Endodermal cell (in vitro differentiated cells): ENCODE measurements around the gene NCAM1. TPM values are rescaled to one million over a fixed set of nuclear protein-coding genes. Genes with fewer than 3 reads are reported as not detected.

Experiments
- DNase-seq: peaks from one replicate; pipeline ENCODE4 v3.0.0-alpha.2; 2017
- H3K27ac ChIP-seq: 2 replicates; pipeline ENCODE4 v1.5.1; 2013; ENCODE audit warnings: mild to moderate bottlenecking, low read depth, low read length, moderate library complexity
- H3K27me3 ChIP-seq: 2 replicates; pipeline ENCODE4 v1.6.1; 2013; ENCODE audit warnings: mild to moderate bottlenecking, low read length, moderate library complexity; ENCODE audit not compliant: insufficient read depth, control insufficient read depth, poor library complexity, severe bottlenecking
- H3K36me3 ChIP-seq: 2 replicates; pipeline ENCODE4 v1.7.0; 2013; ENCODE audit warnings: mild to moderate bottlenecking, low read length, moderate library complexity; ENCODE audit not compliant: control insufficient read depth, insufficient read depth
- H3K4me1 ChIP-seq: one replicate; pipeline ENCODE4 v1.7.0; 2013; ENCODE audit warnings: low read length; ENCODE audit not compliant: control insufficient read depth, insufficient read depth
- H3K4me3 ChIP-seq: 2 replicates; pipeline ENCODE4 v1.5.1; 2013; ENCODE audit warnings: mild to moderate bottlenecking, low read length, moderate library complexity
- H3K9ac ChIP-seq: 2 replicates; pipeline ENCODE4 v1.6.1; 2013; ENCODE audit warnings: mild to moderate bottlenecking, low read length, moderate library complexity; ENCODE audit not compliant: poor library complexity, severe bottlenecking; ENCODE audit errors: extremely low read depth
- H3K9me3 ChIP-seq: 2 replicates; pipeline ENCODE4 v1.6.1; 2013; ENCODE audit warnings: mild to moderate bottlenecking, low read length, moderate library complexity; ENCODE audit not compliant: control insufficient read depth
- H3K27ac Mint-ChIP-seq: 2 replicates; pipeline ENCODE4 v1.8.0; 2020; ENCODE audit warnings: mixed read lengths
- H3K27me3 Mint-ChIP-seq: 2 replicates; pipeline ENCODE4 v1.8.0; 2021; ENCODE audit warnings: mild to moderate bottlenecking, mixed read lengths; ENCODE audit not compliant: insufficient read depth
- H3K36me3 Mint-ChIP-seq: 2 replicates; pipeline ENCODE4 v1.8.0; 2020; ENCODE audit warnings: low read depth, mixed read lengths
- H3K4me1 Mint-ChIP-seq: 2 replicates; pipeline ENCODE4 v1.8.0; 2020; ENCODE audit warnings: mixed read lengths
- H3K4me3 Mint-ChIP-seq: 2 replicates; pipeline ENCODE4 v1.8.0; 2020; ENCODE audit warnings: mild to moderate bottlenecking, moderate library complexity, mixed read lengths
- H3K9me3 Mint-ChIP-seq: 2 replicates; pipeline ENCODE4 v1.8.0; 2020; ENCODE audit warnings: mild to moderate bottlenecking, mixed read lengths
- CTCF ChIP-seq: fragments of 200-600 bp; sonication (generic); conservative IDR thresholded peaks from 2 replicates; pipeline ENCODE4 v1.5.0; 2021; ENCODE audit warnings: antibody characterized with exemption, mild to moderate bottlenecking
- WGBS, 2 experiments: methylation state at CpG; one replicate each; pipeline versions ENCODE4 v1.1.5 to v1.1.7; 2013; ENCODE audit warnings: missing lambda C conversion rate in 2 of 2, mixed read lengths in 1 of 2; ENCODE audit not compliant: insufficient coverage in 1 of 2, insufficient read length in 1 of 2; 5-methylcytosine and 5-hydroxymethylcytosine counted together
- total RNA-seq, 2 donors: library from RNA; stranded (reverse); fragmentation: NEBNext Ultra II Directional in 1 of 2; extraction: Animal tissue kit (Norgen Biotek cat#: 25700) in 1 of 2; gene quantifications; 2 replicates in 1 of 2; 3 replicates in 1 of 2; pipeline ENCODE4 v1.2.1, GENCODE V29; 2021

NCAM1 gene
- total RNA-seq, 2 donors from 2014 or later = 1.6 to 2.9 TPM

- Mint-ChIP-seq H3K27ac (no peak overlapping the region), H3K4me3 (no peak overlapping the region), H3K9me3 (no peaks in the 10 kb centered on the region), H3K4me1 (peaks cover 6% of the 10 kb centered on the region), H3K27me3 (peaks cover 5% of the 10 kb centered on the region), H3K36me3 (no peaks in the 10 kb centered on the region)
- Histone ChIP-seq H3K4me3 (no peak overlapping the region), H3K4me1 (no peaks in the 10 kb centered on the region), H3K9ac (no peak overlapping the region), H3K27me3 (no peaks in the 10 kb centered on the region), H3K36me3 (no peaks in the 10 kb centered on the region), H3K27ac (peak overlapping the region; percentile 55), H3K9me3 (no peaks in the 10 kb centered on the region)
- TF ChIP-seq CTCF = peak; percentile 21
- peak; percentile 51 for DNase-seq
- WGBS, 2 experiments = 92 to 93% methylated on average over 8 to 11 of the region's 11 CpGs
Observed at GRCh38 chr11:113014262-113015097, 53.3 kb downstream of the NCAM1 start.

- H3K4me1 Mint-ChIP-seq = peaks cover 6% of the 10 kb centered on the region
- TF ChIP-seq CTCF = no peak
- no peaks in the 10 kb centered on the region for H3K9me3 ChIP-seq
Observed at GRCh38 chr11:113015098-113015455, 53.9 kb downstream of the NCAM1 start.

GRCh38 chr11:113016905-113017304 is 55.7 kb downstream of the NCAM1 start:
- H3K27ac Mint-ChIP-seq = no peak overlapping the region
- H3K9ac ChIP-seq = no peak overlapping the region
- no peaks in the 10 kb centered on the region for H3K27me3 ChIP-seq
- peaks cover 6% of the 10 kb centered on the region for H3K4me1 Mint-ChIP-seq
- 75 to 89% methylated on average over 2 to 4 of the region's 4 CpGs for WGBS, 2 experiments
- peaks cover 5% of the 10 kb centered on the region for H3K27me3 Mint-ChIP-seq
- H3K36me3 ChIP-seq = no peaks in the 10 kb centered on the region
- H3K4me3 Mint-ChIP-seq = no peak overlapping the region
- H3K9me3 ChIP-seq = no peaks in the 10 kb centered on the region
- no peak for TF ChIP-seq CTCF
- H3K27ac ChIP-seq = no peak overlapping the region
- no peaks in the 10 kb centered on the region for H3K9me3 Mint-ChIP-seq
- no peak for DNase-seq
- H3K36me3 Mint-ChIP-seq = no peaks in the 10 kb centered on the region
- H3K4me3 ChIP-seq = no peak overlapping the region
- no peaks in the 10 kb centered on the region for H3K4me1 ChIP-seq

More at GRCh38 chr11:113015098-113015455, 53.9 kb downstream of the NCAM1 start:
- Histone ChIP-seq H3K27me3 (no peaks in the 10 kb centered on the region), H3K36me3 (no peaks in the 10 kb centered on the region), H3K4me1 (no peaks in the 10 kb centered on the region), H3K4me3 (no peak overlapping the region), H3K9ac (no peak overlapping the region), H3K27ac (peak overlapping the region; percentile 55)
- no peak for DNase-seq
- no peaks in the 10 kb centered on the region for H3K36me3 Mint-ChIP-seq
- no peak overlapping the region for H3K27ac Mint-ChIP-seq
- no peaks in the 10 kb centered on the region for H3K9me3 Mint-ChIP-seq
- H3K27me3 Mint-ChIP-seq = peaks cover 5% of the 10 kb centered on the region
- no peak overlapping the region for H3K4me3 Mint-ChIP-seq
